ENCODE measurements around the gene TIMP2.
"Not testable (repeated sequence)": the region's sequence is repeated elsewhere in the genome, so short reads cannot be mapped to it uniquely, and the experiment has no call there.

Gene TIMP2, protein sequence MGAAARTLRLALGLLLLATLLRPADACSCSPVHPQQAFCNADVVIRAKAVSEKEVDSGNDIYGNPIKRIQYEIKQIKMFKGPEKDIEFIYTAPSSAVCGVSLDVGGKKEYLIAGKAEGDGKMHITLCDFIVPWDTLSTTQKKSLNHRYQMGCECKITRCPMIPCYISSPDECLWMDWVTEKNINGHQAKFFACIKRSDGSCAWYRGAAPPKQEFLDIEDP

DNA sequence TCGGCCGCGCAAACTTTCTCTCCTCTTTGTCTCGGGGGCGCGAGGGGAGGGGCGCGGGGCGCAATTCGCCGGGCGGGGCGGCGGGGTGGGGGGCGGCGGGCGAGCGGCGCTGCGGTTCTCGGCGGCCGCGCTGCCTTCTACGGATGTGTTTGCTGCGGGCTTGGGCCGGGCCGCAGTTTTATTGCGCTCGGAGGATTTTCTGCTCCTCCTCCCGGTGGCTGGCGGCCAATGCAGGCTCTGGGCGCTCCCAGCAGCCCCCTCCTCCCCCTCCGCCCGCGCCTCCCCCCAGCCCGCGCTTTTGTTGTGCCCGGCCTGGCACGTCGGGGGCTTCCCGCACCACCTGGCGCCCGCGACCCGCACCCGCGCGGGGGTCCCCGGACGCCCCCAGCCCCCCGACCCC lies at the start of gene TIMP2:
TSS of gene TIMP2 (minus strand) at position 154 of the 400 bp plus-strand sequence. CDS start 299 bp downstream, outside the sequence.
- DNase-seq, result peak in 1 of 2 experiments; percentile 8
- TF ChIP-seq GATA1 (IDR thresholded peaks at IDR 0.05; ENCODE audit: low read depth, low read length), result no peak
- TF ChIP-seq POLR2A (IDR thresholded peaks at IDR 0.05; ENCODE audit: low read length), result no peak

DNA sequence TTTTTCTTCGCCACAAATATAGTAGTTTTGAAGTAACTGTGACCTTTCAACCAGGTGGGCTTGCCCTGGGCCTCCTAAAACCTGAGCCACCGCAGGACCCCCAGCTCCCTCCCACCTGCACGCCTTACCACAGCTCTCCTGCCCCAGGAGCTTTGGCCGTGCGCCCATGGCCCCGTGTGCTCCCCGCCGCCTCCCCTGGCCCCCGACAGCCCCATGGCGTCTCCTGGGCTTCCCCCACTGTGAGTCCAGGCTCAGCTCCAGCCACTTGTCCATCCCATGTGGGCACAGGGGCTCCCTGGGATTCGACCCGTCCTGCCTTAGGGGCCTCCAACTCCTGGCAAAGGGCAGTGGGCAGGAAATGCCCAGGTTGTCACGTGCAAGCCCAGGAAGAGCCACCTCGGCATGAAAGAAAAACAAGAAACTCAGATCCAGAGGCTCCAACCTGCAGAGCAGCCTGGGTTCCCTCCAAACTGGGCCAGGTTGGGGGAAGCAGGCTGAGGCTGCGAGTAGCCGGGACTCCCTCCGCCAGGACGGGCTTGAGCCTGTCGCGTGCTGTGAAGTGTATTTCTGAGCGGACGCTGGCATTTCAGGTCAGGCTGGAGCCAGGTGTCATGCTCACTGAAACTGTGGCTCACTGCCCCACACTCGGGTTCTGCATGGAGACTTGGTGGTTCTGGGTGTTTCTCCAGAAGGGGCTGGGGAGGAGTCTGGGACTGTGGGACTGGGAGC lies 48.8 kb upstream of the TIMP2 start:
- DNase-seq, result no peak
- TF ChIP-seq POLR2A (IDR thresholded peaks at IDR 0.05; ENCODE audit: low read length) (no peak), GATA1 (IDR thresholded peaks at IDR 0.05; ENCODE audit: low read depth, low read length) (no peak)

DNA sequence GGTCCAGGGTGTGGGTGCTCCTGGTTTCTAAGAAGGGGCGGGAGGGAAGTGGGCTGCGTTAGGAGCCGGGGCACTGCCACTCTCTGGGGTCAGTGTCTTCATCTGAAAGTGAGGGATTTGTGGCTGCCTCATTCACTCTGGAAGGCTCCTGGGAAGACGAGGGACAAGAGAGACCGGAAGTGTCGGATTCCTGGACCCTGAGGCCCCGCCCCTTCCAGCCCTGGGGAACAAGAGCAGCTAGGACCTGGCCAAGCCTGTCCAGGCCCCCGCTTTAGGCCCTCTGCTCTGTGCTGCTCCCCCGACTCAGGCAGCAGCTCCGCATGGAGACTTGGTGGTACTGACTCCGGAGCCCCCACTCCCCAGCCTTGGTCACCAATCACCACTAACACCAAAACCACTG lies 48.0 kb upstream of the TIMP2 start:
- no peak for DNase-seq
- TF ChIP-seq POLR2A (IDR thresholded peaks at IDR 0.05; ENCODE audit: low read length), result no peak
- TF ChIP-seq GATA1 (IDR thresholded peaks at IDR 0.05; ENCODE audit: low read depth, low read length), result no peak

DNA sequence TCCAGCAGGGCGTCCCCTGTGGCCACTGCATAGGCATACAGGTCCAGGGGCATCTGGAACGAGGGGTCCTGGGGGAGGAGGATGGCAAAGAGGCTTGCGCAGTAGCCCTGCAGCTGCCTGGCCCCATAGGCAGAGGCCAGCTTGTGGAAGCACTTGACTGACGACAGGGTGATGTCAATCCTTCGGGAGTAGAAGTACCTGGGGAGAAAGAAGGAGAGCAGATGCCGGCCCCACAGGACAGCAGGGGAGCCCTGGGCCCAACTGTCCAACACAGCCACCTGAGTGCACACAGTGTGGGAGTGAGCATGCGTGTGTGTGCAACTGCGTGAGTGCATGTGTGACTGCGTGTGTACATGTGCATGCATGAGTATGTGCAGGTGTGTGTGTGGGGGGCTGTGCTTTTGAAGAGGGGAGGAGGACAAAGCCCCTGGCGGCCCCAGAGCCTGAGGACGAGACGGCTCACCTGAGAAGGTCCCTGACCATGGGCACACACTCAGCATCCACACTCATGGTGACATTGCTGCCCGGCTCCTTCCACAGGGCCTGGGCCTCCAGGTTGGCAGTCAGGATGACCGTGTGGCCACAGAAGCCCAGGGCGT lies 47.4 kb upstream of the TIMP2 start:
- TF ChIP-seq POLR2A (IDR thresholded peaks at IDR 0.05; ENCODE audit: low read length), result no peak
- DNase-seq, result no peak

DNA sequence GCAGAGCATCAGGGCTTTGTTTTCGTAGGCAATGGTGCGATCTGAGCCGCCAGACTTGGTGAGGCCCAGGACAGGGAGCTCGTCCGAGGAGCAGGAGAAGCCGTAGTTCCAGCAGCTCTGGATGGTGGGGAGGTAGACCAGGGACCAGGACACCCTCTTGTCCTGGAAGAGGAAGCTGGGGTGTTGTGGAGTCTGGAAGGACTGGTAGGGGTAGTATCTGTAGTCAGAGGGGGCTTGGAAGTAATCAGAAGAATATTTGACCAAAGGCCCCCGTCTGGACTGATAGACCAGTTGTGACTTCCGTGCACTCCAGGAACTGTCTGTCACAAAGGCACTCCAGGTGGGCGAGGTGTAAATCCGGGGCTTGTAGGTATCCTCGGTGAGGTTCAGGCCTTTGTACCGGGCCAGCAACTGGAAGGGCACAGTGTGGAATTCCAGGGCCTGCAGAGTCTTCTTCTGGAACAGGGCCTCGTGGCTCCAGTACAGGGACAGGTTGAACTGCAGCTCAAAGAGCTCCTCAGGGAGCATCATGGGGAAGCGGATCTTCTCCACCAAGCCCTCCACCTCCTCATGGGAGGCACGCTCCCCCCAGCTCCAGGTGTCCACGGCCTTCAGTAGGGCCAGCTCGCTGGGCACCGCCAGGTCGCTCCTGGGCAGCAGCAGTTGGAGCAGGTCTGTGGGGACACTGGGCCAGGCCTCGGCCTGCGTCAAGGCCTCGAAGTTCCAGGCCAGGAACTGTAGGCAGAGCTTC lies 46.7 kb upstream of the TIMP2 start:
- no peak for TF ChIP-seq GATA1 (IDR thresholded peaks at IDR 0.05; ENCODE audit: low read depth, low read length)
- TF ChIP-seq POLR2A (IDR thresholded peaks at IDR 0.05; ENCODE audit: low read length), result no peak
- no peak for DNase-seq

DNA sequence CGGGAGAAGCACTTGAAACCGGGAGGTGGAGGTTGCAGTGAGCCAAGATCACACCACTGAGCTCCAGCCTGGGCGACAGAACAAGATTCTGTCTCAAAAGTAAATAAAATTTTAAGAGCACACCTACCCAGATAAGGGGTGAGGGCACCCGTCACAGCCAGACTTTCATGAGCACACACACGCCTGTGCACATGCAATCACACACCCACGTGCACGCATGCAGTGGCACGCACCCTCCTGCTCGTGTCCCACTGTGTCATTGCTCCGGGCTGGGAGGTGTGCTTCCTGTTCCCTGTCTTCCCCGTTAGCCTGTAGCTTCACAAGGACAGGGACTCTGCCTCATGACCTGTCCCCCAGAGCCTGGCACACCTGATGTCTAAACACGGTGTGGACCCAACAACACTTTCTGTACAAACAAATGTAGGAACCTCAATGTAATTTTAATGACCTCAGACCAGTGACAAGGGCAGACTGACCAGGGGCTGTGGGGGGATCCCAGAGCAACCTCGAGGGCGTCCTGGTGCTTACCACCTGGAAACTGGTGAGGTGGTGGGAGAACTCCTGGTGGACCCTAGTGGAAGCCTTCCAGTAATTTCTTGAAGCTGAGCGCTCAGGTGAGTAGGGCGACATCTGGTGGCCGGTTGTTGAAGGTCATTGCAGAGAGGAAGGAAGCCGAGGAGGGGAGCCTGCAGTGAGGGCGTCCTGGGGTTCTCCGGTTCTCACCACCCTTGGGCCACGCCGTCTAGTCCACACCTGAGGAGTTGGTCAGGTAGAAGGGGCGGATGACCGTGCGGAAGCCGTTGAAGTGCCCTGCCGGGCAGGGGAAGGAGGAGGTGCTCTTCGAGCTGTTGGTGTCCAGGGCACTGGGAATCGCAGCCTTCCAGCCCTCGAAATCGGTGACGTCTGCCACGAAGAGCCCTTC lies 45.9 kb upstream of the TIMP2 start:
- no peak for TF ChIP-seq POLR2A (IDR thresholded peaks at IDR 0.05; ENCODE audit: low read length)
- no peak for TF ChIP-seq GATA1 (IDR thresholded peaks at IDR 0.05; ENCODE audit: low read depth, low read length)
- peak; percentile 61 to 83 for DNase-seq

DNA sequence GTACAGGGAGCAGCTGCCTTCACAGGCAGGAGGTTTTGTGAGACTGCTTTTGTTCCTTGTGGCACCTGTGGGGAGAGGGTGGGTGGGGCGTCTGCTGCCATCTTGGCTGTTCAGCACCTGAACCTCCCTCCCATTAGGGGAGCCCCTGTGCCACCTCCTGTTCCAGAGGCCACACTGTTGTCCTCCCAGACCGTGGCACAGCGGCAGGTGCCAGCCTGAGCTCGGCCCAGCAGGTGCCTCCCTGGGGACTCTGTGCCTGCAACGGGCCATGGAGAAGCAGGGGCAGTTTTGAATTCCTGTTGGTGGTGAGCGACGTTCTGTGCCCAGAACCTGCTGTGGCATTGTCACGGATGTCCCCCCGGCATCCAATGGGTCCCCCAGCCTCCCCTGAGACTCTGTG lies 44.7 kb upstream of the TIMP2 start:
- no peak for DNase-seq
- TF ChIP-seq GATA1 (IDR thresholded peaks at IDR 0.05; ENCODE audit: low read depth, low read length) (no peak), POLR2A (IDR thresholded peaks at IDR 0.05; ENCODE audit: low read length) (no peak)

DNA sequence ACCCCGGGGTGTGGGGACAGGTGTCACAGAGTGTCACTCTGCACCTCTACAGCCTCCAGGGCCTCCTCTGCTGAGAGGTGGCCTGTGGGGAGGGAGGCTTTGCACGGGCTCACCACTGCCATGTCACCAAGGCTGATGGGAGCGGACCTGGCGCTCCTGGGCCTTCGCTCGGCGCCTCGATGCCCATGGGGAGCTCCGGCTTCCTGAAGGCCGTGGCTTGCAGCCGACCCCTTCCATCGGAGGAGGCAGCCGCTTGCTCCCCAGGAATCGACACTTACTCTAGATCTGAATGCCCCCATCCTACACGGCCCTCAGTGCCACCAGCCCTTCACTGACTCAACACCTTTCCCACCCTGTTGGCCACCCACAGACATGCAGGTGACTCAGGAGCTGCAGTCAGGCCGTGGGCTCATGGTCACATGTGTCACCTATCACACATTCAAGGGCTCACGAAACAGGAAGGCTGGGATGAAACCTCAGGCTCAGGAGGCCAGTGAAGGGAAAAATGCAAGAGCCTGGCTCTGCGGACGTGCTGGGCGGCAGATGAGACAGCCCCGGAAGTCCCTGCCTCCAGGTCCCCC lies 42.7 kb upstream of the TIMP2 start:
- no peak for TF ChIP-seq POLR2A (IDR thresholded peaks at IDR 0.05; ENCODE audit: low read length)
- TF ChIP-seq GATA1 (IDR thresholded peaks at IDR 0.05; ENCODE audit: low read depth, low read length), result no peak
- DNase-seq, result no peak

DNA sequence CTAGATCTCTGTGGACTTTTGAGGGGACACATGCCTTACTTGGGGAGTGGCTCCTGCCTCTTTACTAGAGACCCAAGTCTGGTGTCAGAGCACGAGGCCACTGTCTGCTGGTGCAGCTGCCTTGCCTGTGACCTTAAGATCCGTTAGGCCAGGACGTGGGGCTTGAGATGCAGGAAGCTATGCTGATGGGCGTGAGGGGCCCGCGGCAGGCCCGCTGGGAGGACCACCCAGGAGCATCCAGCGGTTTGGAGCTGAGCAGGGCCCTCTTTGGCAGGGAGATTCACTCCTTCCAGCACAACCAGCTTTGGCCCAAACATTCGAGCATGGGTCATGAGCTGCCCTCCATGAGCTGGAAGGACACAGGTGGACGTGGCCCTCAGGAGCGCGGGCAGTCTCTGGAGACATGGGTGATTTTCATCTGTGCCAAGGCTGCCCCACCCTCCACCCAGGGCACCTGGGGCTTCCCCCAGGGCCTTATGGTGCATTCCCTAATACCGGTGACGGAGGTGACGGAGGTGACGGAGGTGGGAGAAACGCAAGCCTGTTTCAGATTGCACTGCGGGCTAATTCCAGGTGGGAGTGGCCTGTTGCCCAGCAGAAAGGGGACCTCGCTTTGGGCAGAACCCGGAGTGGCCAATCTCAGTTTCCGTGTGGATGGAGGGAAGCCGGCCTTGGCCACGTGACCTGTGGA lies 41.9 kb upstream of the TIMP2 start:
- DNase-seq, result no peak
- no peak for TF ChIP-seq GATA1 (IDR thresholded peaks at IDR 0.05; ENCODE audit: low read depth, low read length)
- no peak for TF ChIP-seq POLR2A (IDR thresholded peaks at IDR 0.05; ENCODE audit: low read length)

DNA sequence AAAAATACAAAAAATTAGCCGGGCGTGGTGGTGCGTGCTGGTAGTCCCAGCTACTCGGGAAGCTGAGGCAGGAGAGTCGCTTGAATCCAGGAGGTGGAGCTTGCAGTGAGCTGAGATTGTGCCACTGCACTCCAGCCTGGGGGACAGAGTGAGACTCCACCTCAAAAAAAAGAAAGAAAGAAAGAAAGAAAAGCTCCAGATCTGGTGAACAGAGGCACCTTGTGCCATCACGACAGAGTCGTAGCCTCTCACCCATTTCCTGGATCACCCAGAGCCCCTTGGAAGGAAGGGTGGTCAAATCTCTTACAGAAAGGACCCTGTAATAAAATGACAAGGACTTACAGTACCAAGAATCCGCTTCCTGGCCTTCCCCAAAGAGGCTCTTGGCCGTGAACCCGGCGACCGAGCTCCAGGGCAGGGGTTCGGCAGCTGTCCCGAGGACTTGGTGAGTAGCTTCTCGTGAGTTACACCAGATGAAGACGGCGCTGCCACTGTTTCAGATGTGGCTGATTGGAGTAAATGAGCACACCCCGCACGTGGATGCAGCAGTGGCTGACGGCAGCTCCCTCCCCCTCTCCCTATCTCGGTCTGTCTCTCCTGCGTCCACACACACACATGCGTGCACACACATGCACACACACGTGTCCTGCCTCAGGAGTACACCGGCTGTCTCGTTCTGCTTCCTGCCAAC lies 41.1 kb upstream of the TIMP2 start:
- DNase-seq, result no peak
- TF ChIP-seq POLR2A (IDR thresholded peaks at IDR 0.05; ENCODE audit: low read length) (no peak), GATA1 (IDR thresholded peaks at IDR 0.05; ENCODE audit: low read depth, low read length) (no peak)

DNA sequence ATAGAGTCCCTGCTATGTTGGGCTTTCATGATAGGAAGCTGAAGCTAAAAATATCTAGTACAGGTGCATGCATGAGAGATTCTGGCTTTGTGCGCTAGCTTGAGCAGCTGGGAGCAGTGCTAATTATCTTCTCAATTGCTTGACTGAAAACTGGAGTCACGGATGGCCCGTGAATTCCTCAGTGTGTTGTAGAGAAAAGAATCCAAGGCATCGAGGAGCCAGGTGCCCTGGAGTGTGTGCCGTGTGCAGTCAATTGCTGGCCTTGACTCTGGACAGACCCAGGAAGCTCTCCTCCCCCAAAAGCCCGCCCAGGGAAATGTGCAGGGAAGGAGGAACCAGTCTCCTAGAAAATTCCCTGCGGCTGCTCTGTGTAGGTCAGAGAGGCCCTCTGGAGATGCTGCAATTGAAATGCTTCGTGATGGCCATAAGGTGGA lies 40.3 kb upstream of the TIMP2 start:
- DNase-seq, result no peak
- TF ChIP-seq GATA1 (IDR thresholded peaks at IDR 0.05; ENCODE audit: low read depth, low read length) (no peak), POLR2A (IDR thresholded peaks at IDR 0.05; ENCODE audit: low read length) (no peak)

DNA sequence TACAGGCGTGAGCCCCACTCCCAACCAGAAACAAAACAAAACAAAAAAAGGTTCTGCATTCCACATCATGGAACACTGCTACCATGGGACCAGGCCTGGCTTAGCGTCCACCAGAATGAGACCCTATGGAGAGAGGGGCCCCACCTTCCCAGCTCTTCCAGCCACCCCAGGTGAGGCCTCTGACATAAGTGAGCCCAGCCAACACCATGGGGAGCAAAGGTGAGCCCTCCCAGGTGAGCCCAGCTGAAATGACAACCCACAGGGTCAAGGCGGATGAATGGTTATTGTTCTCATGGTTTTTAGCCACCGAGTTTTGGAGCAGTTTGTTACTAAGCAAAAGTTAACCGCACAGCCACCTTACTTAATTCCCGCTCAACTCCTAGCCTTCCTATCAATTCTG lies 38.2 kb upstream of the TIMP2 start:
- TF ChIP-seq GATA1 (IDR thresholded peaks at IDR 0.05; ENCODE audit: low read depth, low read length), result no peak
- TF ChIP-seq POLR2A (IDR thresholded peaks at IDR 0.05; ENCODE audit: low read length), result no peak
- DNase-seq, result no peak

DNA sequence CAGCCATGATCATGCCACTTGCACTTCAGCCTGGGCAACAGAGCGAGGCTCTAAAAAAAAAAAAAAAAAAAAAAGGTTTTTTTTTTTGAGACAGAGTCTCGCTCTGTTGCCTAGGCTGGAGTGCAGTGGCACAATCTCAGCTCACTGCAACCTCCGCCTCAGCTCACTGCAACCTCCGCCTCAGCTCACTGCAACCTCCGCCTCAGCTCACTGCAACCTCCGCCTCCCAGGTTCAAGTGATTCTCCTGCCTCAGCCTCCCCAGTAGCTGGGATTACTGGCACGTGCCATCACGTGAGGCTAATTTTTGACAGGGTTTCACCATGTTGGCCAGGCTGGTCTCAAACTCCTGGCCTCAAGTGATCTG lies 37.8 kb upstream of the TIMP2 start:
- DNase-seq, result not testable (repeated sequence)

All from erythroblast (primary cell).